Neural progenitor cell (in vitro differentiated cells): ENCODE measurements around the gene VAPB.

Experiments used
- CTCF ChIP-seq: fragments of 200-600 bp; sonication (generic); IDR thresholded peaks from 2 replicates; pipeline ENCODE4 v1.5.1; 2017; ENCODE audit warnings: antibody characterized with exemption, mild to moderate bottlenecking
- EZH2phosphoT487 ChIP-seq: fragments of 200-600 bp; sonication (generic); IDR thresholded peaks from 2 replicates; pipeline ENCODE4 v1.6.1; 2017; ENCODE audit warnings: antibody characterized with exemption

- TF ChIP-seq EZH2phosphoT487 (no peak), CTCF (no peak)
Observed at GRCh38 chr20:58392286-58392685, 3.3 kb downstream of the VAPB start.
